ENCODE data around the gene RCOR3. TPM values are rescaled to one million over a fixed set of nuclear protein-coding genes. Genes with fewer than 3 reads are reported as not detected.

Gene RCOR3
- total and polyA plus RNA-seq, 2 experiments from 2014 or later = 35.2 to 36.6 TPM

DNA sequence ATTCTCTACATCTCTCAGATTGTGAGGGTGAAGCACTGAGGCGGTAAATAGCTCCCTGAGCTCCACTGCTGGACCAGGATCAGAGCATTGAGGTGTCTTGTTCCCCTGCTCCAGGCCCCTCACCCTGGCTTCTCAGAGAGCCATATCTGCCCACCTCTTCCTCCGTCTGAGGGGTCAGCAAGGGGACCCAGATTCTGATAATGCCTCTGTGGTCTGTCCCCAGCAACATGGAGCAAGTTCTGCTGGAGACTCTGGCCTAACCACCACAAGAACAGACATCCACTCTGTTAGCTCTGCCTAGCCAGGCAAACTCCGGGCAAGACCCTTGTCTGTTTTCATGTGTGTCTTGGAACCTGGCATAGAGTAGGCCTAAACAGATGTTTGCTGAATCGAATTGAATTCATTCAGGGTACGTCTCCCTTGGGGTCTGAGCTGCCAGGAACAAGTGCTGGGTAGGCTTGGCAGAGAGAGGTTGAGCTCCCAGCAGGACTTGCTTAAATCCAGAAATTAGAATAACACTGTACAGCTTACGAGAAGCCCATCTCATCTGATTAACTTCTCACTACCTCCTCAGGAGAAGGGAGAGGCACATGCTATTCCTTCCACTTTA, 69.8 kb downstream of the RCOR3 start:
- TF ChIP-seq, protein P1, sequence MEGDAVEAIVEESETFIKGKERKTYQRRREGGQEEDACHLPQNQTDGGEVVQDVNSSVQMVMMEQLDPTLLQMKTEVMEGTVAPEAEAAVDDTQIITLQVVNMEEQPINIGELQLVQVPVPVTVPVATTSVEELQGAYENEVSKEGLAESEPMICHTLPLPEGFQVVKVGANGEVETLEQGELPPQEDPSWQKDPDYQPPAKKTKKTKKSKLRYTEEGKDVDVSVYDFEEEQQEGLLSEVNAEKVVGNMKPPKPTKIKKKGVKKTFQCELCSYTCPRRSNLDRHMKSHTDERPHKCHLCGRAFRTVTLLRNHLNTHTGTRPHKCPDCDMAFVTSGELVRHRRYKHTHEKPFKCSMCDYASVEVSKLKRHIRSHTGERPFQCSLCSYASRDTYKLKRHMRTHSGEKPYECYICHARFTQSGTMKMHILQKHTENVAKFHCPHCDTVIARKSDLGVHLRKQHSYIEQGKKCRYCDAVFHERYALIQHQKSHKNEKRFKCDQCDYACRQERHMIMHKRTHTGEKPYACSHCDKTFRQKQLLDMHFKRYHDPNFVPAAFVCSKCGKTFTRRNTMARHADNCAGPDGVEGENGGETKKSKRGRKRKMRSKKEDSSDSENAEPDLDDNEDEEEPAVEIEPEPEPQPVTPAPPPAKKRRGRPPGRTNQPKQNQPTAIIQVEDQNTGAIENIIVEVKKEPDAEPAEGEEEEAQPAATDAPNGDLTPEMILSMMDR (IDR thresholded peaks at IDR 0.05; ENCODE audit: low read depth, low read length) = no peak
- DNase-seq (ENCODE audit: low read depth in 1 of 2, low spot score in 1 of 2) = no peak
- Histone ChIP-seq H3K4me3 (no peak overlapping the region), H3K27me3 (no peaks in the 10 kb centered on the region), H3K27ac (no peak overlapping the region), H3K4me1 (ENCODE audit: low read depth) (peaks cover 6% of the 10 kb centered on the region), H3K36me3 (no peaks in the 10 kb centered on the region), H3K9me3 (ENCODE audit: low read depth) (no peaks in the 10 kb centered on the region)

DNA sequence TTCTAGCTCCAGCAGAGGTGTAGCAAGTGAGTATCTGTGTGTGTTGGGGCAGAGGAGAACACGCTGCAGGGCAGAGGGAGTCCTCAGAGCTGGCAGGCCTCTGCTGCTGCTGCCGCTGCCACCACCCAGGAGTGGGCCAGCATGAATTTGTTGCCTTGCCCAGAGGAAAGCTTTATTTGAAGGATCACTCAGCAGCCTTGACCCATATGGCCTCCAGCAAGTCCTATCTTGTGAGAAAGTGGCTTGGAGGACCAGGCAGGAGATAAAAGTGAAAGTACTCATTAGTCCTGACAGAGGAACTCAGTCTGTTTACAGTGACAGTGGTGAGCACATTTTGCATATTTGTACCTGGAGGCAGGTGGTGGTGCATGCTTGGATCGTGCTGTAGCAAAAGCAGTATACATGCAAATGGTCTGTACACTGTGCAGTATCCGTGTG, 70.6 kb downstream of the RCOR3 start:
- no peaks in the 10 kb centered on the region for H3K9me3 ChIP-seq (ENCODE audit: low read depth)
- no peaks in the 10 kb centered on the region for H3K36me3 ChIP-seq
- no peaks in the 10 kb centered on the region for H3K27me3 ChIP-seq
- H3K4me3 ChIP-seq = no peak overlapping the region
- H3K4me1 ChIP-seq (ENCODE audit: low read depth) = peaks cover 6% of the 10 kb centered on the region
- TF ChIP-seq, protein P1 (IDR thresholded peaks at IDR 0.05; ENCODE audit: low read depth, low read length) = no peak
- DNase-seq (ENCODE audit: low read depth in 1 of 2, low spot score in 1 of 2) = no peak
- H3K27ac ChIP-seq = no peak overlapping the region

DNA sequence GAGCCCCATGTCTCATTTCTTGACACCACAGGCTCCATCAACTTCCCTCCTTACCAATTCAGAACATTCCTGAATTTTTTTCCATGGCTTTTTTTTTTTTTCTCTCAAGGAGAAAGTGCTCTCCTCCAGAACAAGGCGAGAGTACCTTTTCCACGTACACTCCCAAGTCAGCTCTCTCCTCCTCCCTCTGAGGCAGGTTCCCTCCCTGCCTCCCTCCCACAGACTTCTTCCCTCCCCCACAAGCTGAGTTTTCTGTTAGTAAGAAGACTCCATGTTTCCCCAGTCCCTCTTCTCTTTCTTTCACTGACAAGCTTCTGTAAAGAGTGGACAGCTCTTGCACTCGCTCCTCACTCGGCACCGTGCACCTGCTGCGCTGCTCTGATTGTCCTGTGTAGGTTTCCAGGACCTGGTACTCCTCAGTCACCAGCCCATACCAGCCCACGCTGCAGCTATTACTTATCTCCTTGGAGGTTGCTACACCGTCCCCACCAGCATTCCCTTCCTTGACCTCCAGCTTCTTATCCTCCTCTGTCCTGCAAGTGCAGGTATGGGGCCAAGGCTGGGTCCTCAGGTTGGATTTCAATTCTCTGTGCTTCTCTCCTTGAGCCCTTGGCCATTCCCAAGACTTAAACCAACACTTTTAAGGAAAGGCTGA, 71.2 kb downstream of the RCOR3 start:
- Histone ChIP-seq H3K27ac (no peak overlapping the region), H3K4me3 (no peak overlapping the region), H3K36me3 (no peaks in the 10 kb centered on the region), H3K27me3 (no peaks in the 10 kb centered on the region), H3K9me3 (ENCODE audit: low read depth) (no peaks in the 10 kb centered on the region), H3K4me1 (ENCODE audit: low read depth) (peaks cover 6% of the 10 kb centered on the region)
- no peak for DNase-seq (ENCODE audit: low read depth in 1 of 2, low spot score in 1 of 2)
- TF ChIP-seq, protein P1 (IDR thresholded peaks at IDR 0.05; ENCODE audit: low read depth, low read length) = no peak

DNA sequence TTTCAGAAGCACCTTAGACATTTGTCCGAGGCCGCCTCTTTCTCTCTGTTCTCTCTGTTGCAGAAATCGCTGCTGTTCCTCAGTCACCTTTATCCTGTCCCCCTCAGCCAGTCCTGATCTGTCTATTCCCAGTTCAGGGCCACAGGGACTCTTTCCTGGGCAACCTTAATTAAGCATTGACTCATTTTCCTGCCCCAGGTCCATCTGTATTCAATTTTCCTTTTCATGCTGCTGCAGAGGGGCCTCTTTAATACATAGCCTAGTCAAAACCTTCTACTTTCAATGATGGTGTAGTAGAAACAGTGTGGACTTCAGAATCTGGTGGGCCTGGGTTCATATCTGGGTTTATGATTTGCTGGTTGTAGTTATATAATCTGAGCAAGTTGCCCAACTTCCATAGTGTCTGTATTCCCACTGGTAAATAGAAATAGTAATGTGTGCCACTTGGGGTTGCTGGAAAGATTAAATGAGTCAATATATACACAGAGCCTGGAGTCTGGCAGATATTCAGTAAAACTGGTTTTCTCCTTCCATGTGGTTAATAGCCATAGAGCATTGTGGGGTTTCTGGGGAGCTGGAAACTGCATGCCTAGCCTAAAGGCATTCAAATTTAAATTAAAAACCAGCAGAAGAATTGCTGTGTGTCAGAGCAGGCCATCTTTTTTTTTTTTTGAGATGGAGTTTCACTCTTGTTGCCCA, 72.0 kb downstream of the RCOR3 start:
- TF ChIP-seq, protein P1 (IDR thresholded peaks at IDR 0.05; ENCODE audit: low read depth, low read length) = no peak
- no peaks in the 10 kb centered on the region for H3K27me3 ChIP-seq
- H3K27ac ChIP-seq = no peak overlapping the region
- no peak for DNase-seq (ENCODE audit: low read depth in 1 of 2, low spot score in 1 of 2)
- no peak overlapping the region for H3K4me3 ChIP-seq
- peaks cover 6% of the 10 kb centered on the region for H3K4me1 ChIP-seq (ENCODE audit: low read depth)
- no peaks in the 10 kb centered on the region for H3K9me3 ChIP-seq (ENCODE audit: low read depth)
- no peaks in the 10 kb centered on the region for H3K36me3 ChIP-seq

DNA sequence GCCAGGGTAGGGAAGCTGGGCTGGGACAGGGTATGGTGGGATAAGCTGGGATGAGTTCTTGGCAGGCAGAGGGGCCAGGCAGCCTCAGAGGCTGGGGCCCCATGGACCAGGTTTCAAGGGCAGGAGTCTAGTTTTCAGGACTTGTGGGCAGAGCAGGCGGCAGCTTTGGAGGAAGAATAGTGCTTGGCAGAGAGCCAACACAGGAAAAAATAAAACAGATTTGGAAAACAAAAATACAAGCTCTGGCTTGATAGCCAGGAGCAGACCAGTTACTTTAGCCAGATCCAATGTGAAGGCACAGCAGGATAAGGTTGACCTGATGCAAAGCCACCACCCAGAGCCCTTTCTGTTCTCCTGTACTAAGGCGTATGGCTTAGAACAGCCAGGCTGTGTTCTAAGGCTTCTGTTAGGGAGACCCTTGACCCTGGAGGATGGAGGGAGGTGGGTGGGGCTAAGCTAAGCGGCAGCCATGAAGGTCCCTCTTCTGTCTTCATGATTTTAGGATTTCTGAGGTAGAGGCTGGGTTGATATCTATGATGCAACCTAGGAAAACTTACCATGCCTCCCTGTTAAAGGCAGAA, 73.0 kb downstream of the RCOR3 start:
- no peak overlapping the region for H3K4me3 ChIP-seq
- TF ChIP-seq, protein P1 (IDR thresholded peaks at IDR 0.05; ENCODE audit: low read depth, low read length) = no peak
- no peak for DNase-seq (ENCODE audit: low read depth in 1 of 2, low spot score in 1 of 2)
- H3K36me3 ChIP-seq = no peaks in the 10 kb centered on the region
- H3K4me1 ChIP-seq (ENCODE audit: low read depth) = peaks cover 6% of the 10 kb centered on the region
- no peaks in the 10 kb centered on the region for H3K27me3 ChIP-seq
- no peak overlapping the region for H3K27ac ChIP-seq
- H3K9me3 ChIP-seq (ENCODE audit: low read depth) = no peaks in the 10 kb centered on the region
